Measurements from ENCODE around the gene PRSS33.

Gene PRSS33

DNA sequence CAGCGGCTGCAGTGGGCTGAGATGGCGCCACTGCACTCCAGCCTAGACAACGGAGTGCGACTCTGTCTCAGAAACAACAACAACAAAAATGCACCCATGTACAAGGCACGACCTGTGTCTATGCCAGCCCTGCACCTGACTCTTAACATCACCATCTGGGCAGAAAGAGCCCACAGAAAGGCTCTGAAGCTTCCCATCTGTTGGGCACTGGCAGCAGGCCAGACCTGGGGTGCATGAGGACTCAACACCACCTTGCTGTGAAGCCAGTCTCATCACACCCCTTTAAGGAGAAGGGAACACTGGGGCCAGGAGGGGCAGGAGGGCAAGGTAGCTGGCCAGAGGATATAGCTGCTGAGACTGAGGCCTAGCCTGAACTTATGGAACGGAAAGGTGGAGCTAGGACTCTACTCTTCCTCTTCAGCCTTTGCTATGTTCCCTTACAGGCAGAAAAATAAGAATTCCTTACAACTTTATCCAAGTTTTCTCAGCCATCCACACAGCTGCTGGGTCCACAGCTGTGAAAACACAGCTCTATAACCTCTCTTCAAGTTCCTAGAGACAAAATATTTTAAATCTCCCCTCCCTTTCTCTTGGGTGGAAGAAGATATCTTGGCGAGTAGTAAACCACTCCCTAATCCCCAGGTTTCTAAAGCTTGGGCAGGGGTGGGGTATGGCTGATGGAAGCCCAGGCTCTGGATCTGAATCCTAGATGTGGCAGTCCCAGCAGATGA is 13.0 kb downstream of the PRSS33 start:
- Histone ChIP-seq H3K79me2 (peaks cover 20% of the 10 kb centered on the region), H3K4me2 (ENCODE audit: low read length) (no peak overlapping the region), H3K36me3 (ENCODE audit: control insufficient read depth, insufficient read depth, low read length) (no peaks in the 10 kb centered on the region), H3K27ac (no peak overlapping the region), H2AFZ (no peak overlapping the region), H3K4me3 (ENCODE audit: low read depth, low read length) (no peak overlapping the region), H3K9ac (no peak overlapping the region), H3K9me3 (ENCODE audit: control insufficient read depth, low read length) (no peaks in the 10 kb centered on the region), H3K4me1 (peaks cover 11% of the 10 kb centered on the region), H3K27me3 (ENCODE audit: control insufficient read depth, insufficient read depth, low read length) (no peaks in the 10 kb centered on the region)
- TF ChIP-seq, protein P1, sequence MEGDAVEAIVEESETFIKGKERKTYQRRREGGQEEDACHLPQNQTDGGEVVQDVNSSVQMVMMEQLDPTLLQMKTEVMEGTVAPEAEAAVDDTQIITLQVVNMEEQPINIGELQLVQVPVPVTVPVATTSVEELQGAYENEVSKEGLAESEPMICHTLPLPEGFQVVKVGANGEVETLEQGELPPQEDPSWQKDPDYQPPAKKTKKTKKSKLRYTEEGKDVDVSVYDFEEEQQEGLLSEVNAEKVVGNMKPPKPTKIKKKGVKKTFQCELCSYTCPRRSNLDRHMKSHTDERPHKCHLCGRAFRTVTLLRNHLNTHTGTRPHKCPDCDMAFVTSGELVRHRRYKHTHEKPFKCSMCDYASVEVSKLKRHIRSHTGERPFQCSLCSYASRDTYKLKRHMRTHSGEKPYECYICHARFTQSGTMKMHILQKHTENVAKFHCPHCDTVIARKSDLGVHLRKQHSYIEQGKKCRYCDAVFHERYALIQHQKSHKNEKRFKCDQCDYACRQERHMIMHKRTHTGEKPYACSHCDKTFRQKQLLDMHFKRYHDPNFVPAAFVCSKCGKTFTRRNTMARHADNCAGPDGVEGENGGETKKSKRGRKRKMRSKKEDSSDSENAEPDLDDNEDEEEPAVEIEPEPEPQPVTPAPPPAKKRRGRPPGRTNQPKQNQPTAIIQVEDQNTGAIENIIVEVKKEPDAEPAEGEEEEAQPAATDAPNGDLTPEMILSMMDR (IDR thresholded peaks at IDR 0.05) = no peak

DNA sequence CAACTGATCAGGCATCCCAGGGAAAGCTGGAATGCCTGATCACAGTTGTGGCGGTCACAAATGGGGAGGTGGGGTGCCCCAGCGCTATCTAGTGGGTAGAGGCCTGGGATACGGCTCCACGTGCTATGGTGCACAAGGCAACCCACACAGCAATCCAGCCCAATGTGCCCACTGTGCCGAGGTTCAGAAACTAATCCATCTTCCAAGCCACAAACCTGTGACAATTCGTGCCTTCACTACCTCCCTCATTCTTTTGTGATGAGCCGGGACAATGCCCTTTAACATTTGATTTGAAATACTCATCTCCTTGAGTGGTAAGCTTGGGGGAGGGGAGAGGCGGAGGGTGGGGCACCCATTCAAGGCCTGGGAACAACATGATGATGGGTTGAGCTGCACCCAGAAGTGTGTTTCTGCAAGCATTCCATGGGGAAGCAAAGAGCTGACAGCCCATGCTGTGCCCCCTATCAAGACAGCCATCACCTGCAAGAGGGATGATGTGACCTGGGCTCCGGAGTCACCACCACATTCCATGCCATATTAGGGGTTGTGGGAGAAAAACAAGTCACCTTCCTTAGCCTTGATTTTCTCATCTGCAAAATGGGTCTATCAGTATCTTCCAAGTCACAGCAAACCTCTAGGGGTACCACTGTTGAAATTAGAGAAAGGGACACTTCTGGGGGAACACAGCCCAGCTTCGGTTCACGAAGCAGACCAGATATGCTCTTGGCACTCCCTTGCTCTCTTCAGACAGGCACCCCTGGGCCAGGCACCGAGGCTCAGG is 14.0 kb downstream of the PRSS33 start:
- Histone ChIP-seq H3K4me3 (ENCODE audit: low read depth, low read length) (no peak overlapping the region), H3K4me2 (ENCODE audit: low read length) (no peak overlapping the region), H3K27me3 (ENCODE audit: control insufficient read depth, insufficient read depth, low read length) (no peaks in the 10 kb centered on the region), H3K4me1 (peaks cover 3% of the 10 kb centered on the region), H2AFZ (no peak overlapping the region), H3K36me3 (ENCODE audit: control insufficient read depth, insufficient read depth, low read length) (no peaks in the 10 kb centered on the region), H3K9me3 (ENCODE audit: control insufficient read depth, low read length) (no peaks in the 10 kb centered on the region), H3K79me2 (peaks cover 16% of the 10 kb centered on the region), H3K9ac (no peak overlapping the region), H3K27ac (no peak overlapping the region)
- TF ChIP-seq, protein P1 (IDR thresholded peaks at IDR 0.05) = no peak

DNA sequence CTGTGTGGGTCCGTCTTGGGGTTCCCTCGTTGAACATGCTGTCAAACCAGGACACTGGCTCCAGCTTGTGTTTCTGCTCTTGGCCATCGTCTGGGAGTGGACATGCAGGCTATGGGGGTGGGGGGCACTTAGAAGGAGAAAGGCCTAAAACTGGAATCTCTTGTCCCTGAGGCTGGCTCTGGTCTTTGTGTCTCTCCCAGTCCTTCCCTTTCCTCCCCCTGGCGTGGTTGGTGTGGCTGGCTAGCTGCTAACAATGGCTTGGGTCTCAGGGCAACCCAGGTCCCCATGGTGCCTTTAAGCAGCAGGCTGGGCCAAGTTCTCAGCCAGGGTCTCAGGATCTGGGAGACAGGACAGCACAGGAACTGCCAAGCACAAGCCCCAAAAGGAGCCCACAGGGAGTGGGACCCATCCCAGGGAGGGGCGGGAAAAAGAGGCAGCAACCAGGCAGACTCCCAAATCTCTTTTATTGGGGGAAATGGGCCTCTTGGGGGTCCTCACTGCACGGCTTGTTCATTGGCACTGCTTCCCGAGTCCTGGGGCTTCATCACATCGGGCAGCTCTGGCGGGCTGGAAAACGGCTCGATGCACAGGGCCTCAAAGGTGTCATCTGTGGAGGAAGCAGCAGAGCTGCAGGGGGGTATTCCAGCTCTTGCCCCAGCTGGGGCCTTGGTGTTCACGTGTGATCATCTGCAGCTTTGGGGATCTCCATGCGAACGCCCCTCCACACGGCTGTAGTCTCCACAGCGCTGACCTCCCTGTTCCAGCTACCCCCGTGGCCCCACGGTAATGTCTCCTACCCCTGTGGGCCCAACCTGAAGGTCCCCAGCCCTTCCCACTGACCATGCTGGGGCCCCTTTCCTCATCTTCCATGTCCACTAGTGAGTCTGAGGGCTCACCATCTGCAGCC is 15.6 kb downstream of the PRSS33 start:
- Histone ChIP-seq H3K9ac (no peak overlapping the region), H2AFZ (no peak overlapping the region), H3K9me3 (ENCODE audit: control insufficient read depth, low read length) (no peaks in the 10 kb centered on the region), H3K27ac (no peak overlapping the region), H3K4me2 (ENCODE audit: low read length) (no peak overlapping the region), H3K27me3 (ENCODE audit: control insufficient read depth, insufficient read depth, low read length) (no peaks in the 10 kb centered on the region), H3K79me2 (peaks cover 28% of the 10 kb centered on the region), H3K36me3 (ENCODE audit: control insufficient read depth, insufficient read depth, low read length) (no peaks in the 10 kb centered on the region), H3K4me3 (ENCODE audit: low read depth, low read length) (no peak overlapping the region), H3K4me1 (no peaks in the 10 kb centered on the region)
- TF ChIP-seq, protein P1 (IDR thresholded peaks at IDR 0.05) = no peak

DNA sequence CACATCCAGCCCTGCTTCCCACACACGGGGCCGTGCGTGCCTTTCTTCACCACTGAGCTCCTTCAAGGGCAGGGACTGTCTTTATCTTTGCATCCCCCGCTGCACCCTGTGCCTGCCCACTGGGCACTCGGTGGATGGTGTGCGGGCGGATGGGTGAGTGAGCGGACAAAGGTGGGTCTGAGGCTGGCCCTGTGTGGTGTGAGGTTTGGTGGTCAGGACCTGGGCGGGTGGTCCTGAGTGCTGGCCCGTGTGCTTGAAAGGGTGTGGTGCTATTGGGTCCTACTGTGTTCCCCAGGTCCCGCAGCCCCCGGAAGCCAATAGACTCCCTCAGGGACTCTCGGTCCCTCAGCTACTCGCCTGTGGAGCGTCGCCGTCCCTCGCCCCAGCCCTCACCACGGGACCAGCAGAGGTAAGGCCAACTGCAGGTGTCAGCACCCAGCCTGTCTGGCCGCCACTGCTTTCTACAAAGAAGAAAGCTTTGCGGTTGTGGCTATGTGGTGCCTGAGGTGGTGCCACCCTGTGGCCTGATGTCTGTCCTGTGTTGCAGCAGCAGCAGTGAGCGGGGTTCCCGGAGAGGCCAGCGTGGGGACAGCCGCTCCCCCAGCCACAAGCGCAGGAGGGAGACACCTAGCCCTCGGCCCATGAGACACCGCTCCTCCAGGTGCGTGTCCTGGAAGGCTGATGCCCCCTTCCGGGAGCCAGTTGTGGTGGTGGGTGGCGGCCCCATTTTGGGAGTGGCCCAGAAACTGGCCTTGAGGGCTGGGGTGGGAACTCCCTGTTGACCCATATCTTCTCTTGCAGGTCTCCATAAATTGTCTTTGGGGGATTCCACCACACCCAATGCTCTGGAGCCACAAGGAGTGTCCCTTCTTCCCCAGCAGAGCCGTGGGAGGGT is 17.1 kb downstream of the PRSS33 start:
- no peak overlapping the region for H3K4me2 ChIP-seq (ENCODE audit: low read length)

More for the DNA sequence above, 17.1 kb downstream of the PRSS33 start:
- Histone ChIP-seq H3K36me3 (ENCODE audit: control insufficient read depth, insufficient read depth, low read length) (no peaks in the 10 kb centered on the region), H3K27ac (no peak overlapping the region), H3K4me1 (no peaks in the 10 kb centered on the region), H3K27me3 (ENCODE audit: control insufficient read depth, insufficient read depth, low read length) (no peaks in the 10 kb centered on the region), H3K9ac (no peak overlapping the region), H2AFZ (no peak overlapping the region), H3K79me2 (peaks cover 32% of the 10 kb centered on the region), H3K4me3 (ENCODE audit: low read depth, low read length) (no peak overlapping the region), H3K9me3 (ENCODE audit: control insufficient read depth, low read length) (no peaks in the 10 kb centered on the region)
- TF ChIP-seq, protein P1 (IDR thresholded peaks at IDR 0.05) = no peak

All from parathyroid adenoma (tissue), 2 donors.